KBM-7 (cell line): ENCODE data around the gene COL24A1.
A peak's percentile ranks its signal among the peaks of the same experiment; 100 is the strongest.

Source experiments
- DNase-seq: peaks from one replicate; pipeline ENCODE4 v3.0.0-alpha.2; 2015
- in situ Hi-C: fragments of 300-500 bp; cut with MboI; formaldehyde crosslinking; loops from 2 replicates; pipeline ENCODE4 v1.14.3; 2020; ENCODE audit warnings: low sequenced_read_pairs, low pct_unique_long_range_greater_than_20kb, mixed read lengths

COL24A1 gene

GRCh38 chr1:86156566-86157455, at the start of gene COL24A1:
Gene COL24A1, minus strand, starts transcription at chr1:86156772. Its CDS starts 376 bp downstream, at chr1:86156396.
- peak; percentile 94 for DNase-seq
- in situ Hi-C loops: no loop called here

- no peak for DNase-seq
- in situ Hi-C loops: no loop called here
Observed at GRCh38 chr1:86205741-86206140, 49.2 kb upstream of the COL24A1 start.

- in situ Hi-C loops: no loop called here
- no peak for DNase-seq
Observed at GRCh38 chr1:86202552-86203340, 46.2 kb upstream of the COL24A1 start.

GRCh38 chr1:86201311-86201710, 44.7 kb upstream of the COL24A1 start:
- DNase-seq: no peak
- in situ Hi-C loops: no loop called here

- no peak for DNase-seq
- in situ Hi-C loops: no loop called here
Observed at GRCh38 chr1:86200901-86201300, 44.3 kb upstream of the COL24A1 start.

GRCh38 chr1:86197206-86197855, 40.8 kb upstream of the COL24A1 start:
- in situ Hi-C loops: no loop called here
- no peak for DNase-seq

GRCh38 chr1:86195281-86195680, 38.7 kb upstream of the COL24A1 start:
- in situ Hi-C loops: no loop called here
- DNase-seq: no peak

DNA sequence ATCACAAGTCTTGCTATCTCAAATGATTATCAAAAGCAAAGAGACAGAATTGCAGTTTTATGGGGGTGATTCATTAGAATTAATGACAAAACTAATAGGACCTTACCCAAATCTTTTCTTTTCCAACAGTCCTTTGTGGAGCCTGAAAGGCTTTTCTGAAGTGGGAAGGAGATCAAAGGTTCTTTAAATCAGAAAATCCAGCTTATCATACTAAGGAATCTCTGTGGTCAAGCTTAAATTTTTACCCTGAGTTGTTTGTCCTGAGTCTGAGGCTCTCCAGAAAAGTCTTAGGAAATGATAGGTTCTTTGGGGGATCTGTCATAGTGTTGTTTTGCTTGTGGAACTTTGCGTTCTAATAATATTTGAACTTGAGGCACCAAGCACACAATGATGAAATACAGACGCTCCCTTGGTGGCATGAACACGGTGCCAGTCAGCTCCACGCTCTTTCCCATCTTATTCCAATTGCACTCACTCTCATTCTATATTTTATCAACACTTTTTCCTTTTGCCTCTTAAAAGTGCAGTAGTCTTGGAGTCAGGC, 38.0 kb upstream of the COL24A1 start:
- DNase-seq: no peak
- in situ Hi-C loops: no loop called here

- in situ Hi-C loops: no loop called here
- no peak for DNase-seq
Observed at GRCh38 chr1:86192417-86192816, 35.8 kb upstream of the COL24A1 start.

- DNase-seq: no peak
- in situ Hi-C loops: no loop called here
Observed at GRCh38 chr1:86191958-86192357, 35.4 kb upstream of the COL24A1 start.

- in situ Hi-C loops: no loop called here
- DNase-seq: no peak
Observed at GRCh38 chr1:86190873-86191272, 34.3 kb upstream of the COL24A1 start.

GRCh38 chr1:86184426-86184825, 27.9 kb upstream of the COL24A1 start:
- DNase-seq: no peak
- in situ Hi-C loops: no loop called here

DNA sequence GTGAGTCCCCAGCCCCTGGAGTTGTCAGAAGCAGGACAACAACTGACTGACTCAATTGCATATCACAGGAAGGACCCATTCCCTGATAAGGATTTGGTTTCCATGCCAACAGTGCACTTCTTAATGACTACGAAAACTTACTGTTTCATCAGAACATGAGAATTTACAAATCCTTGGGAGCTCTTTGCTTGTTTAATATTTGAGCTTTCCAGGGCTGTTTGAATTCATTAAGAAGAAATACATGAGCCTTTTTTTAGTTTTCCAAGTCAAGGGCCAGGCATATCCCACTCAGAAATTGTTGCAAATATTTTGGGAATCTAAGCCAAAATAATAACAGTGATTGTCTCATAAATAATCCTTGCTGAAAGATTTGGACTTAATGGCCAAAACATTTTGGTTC, 27.2 kb upstream of the COL24A1 start:
- DNase-seq: no peak
- in situ Hi-C loops: no loop called here

DNA sequence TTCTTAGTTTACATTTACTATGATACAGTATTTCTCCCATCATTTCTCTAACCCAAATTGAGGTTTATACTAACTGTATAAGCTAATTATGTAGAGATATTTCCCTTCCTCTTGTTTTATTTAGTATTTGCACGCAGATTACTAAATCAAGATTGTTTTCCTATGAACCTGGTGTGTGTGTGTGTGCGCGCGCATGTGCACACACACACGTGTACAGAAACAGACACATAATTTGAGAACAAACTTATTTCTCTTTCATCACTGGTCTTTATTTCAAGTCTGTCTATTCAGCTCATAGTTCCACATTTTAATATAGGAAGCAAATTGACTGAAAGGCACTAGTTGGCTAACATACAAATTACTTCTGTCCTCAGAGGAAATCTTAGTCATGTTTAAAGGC, 19.7 kb upstream of the COL24A1 start:
- in situ Hi-C loops: no loop called here

GRCh38 chr1:86175756-86176155, 19.2 kb upstream of the COL24A1 start:
- no peak for DNase-seq
- in situ Hi-C loops: no loop called here

More for the DNA sequence above, 19.7 kb upstream of the COL24A1 start:
- DNase-seq: no peak

GRCh38 chr1:86169625-86170024, 13.1 kb upstream of the COL24A1 start:
- DNase-seq: peak; percentile 26
- in situ Hi-C loops: no loop called here

DNA sequence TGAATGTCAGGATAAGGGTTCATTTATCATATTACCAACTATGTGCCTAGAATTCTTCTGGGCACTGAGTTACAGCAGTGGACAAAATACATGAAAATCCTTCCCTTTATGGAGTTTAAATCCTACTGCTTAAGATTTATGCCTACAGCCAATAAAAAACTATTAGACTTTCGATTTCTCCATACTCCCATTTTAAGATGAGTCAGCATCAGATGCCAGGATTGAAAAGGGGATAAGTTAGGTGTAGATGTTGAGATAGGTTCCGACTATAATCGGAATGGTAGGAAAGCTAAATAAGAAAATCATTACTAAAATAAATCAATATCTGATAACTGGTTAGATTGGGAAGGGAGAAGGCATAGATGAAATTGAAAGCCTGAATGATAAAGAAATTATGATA, 3.2 kb upstream of the COL24A1 start:
- in situ Hi-C loops: no loop called here
- DNase-seq: no peak

DNA sequence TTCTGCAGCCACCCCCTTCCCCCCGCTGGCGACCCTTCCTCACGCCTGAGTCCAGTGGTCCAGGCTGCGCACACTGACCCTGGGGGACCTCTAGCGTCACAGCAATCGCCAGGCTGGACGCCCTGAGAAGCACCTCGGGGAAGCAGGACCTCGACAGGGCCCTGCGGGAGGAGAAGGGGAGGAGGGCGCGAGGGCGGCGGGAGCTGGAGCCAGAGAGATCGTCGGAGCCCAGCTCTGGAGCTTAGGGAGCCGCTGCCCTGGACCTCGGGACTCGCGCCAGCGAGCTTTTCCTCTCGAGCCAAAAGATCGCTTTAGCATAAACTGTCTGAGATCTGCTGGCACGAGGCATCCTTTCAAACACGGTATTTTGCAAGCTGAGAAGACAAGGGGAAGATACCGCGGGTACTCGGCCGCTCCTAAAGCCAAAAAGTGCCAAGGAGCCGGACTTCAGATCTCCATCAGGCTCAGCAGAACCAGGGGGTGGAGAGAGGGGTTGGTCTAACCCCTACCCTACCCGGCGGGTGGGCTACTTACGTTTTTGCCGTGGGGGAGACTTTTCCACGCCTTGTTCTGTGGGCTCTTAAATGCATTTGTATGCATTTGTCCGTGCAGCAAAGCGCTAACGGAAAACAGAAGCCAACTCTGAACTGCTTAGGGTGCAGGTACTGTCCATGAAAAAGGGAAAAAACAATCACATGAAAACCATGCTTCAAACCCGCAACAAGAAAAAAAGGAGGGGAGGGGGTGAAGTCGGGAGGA, 586 bp downstream of the COL24A1 start:
- in situ Hi-C loops: no loop called here
- no peak for DNase-seq
